ENCODE data around the gene HLA-DOA.

The HLA-DOA gene

GRCh38 chr6:33008944-33009861, at the start of gene HLA-DOA:
Gene HLA-DOA (minus strand): TSS chr6:33009591.
- DNase-seq (ENCODE audit: low read depth, low spot score): peak; percentile 24
- no peak within 1 kb of the TSS for H3K4me3 ChIP-seq (ENCODE audit: low read depth, low read length)
- TF ChIP-seq, protein P1, sequence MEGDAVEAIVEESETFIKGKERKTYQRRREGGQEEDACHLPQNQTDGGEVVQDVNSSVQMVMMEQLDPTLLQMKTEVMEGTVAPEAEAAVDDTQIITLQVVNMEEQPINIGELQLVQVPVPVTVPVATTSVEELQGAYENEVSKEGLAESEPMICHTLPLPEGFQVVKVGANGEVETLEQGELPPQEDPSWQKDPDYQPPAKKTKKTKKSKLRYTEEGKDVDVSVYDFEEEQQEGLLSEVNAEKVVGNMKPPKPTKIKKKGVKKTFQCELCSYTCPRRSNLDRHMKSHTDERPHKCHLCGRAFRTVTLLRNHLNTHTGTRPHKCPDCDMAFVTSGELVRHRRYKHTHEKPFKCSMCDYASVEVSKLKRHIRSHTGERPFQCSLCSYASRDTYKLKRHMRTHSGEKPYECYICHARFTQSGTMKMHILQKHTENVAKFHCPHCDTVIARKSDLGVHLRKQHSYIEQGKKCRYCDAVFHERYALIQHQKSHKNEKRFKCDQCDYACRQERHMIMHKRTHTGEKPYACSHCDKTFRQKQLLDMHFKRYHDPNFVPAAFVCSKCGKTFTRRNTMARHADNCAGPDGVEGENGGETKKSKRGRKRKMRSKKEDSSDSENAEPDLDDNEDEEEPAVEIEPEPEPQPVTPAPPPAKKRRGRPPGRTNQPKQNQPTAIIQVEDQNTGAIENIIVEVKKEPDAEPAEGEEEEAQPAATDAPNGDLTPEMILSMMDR (IDR thresholded peaks at IDR 0.05; ENCODE audit: low read depth, low read length): no peak
- in situ Hi-C loops (cut with HindIII; ENCODE audit: low sequenced_read_pairs): no loop called here

GRCh38 chr6:33057222-33058150, 48.1 kb upstream of the HLA-DOA start:
- H3K4me3 ChIP-seq (ENCODE audit: low read depth, low read length): no peak overlapping the region
- TF ChIP-seq, protein P1 (IDR thresholded peaks at IDR 0.05; ENCODE audit: low read depth, low read length): no peak
- DNase-seq (ENCODE audit: low read depth, low spot score): no peak
- in situ Hi-C loops (cut with HindIII; ENCODE audit: low sequenced_read_pairs): no loop called here

DNA sequence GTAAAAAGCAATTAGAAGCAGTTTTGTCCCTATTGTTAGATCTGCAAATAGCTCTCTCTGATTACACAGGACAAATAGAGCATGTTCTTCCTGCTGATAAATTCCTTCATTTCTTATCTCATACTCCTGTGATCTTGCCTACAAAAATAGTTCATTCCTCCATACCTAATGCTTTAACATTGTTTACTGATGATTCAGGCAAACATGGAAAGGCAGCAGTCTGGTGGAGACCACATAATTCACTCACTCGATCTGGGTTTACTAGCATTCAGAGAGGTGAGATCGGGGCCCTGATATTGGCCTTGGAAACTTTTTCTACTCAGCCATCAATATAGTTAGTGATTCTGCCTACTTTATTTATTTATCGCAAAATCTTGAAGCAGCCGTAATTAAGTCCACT, 43.8 kb upstream of the HLA-DOA start:
- H3K4me3 ChIP-seq (ENCODE audit: low read depth, low read length): no peak overlapping the region
- in situ Hi-C loops (cut with HindIII; ENCODE audit: low sequenced_read_pairs): no loop called here
- TF ChIP-seq, protein P1 (IDR thresholded peaks at IDR 0.05; ENCODE audit: low read depth, low read length): no peak
- no peak for DNase-seq (ENCODE audit: low read depth, low spot score)

- H3K4me3 ChIP-seq (ENCODE audit: low read depth, low read length): no peak overlapping the region
- TF ChIP-seq, protein P1 (IDR thresholded peaks at IDR 0.05; ENCODE audit: low read depth, low read length): no peak
- no peak for DNase-seq (ENCODE audit: low read depth, low spot score)
- in situ Hi-C loops (cut with HindIII; ENCODE audit: low sequenced_read_pairs): no loop called here
These were observed 43.2 kb upstream of the HLA-DOA start for GRCh38 chr6:33052627-33053026.

DNA sequence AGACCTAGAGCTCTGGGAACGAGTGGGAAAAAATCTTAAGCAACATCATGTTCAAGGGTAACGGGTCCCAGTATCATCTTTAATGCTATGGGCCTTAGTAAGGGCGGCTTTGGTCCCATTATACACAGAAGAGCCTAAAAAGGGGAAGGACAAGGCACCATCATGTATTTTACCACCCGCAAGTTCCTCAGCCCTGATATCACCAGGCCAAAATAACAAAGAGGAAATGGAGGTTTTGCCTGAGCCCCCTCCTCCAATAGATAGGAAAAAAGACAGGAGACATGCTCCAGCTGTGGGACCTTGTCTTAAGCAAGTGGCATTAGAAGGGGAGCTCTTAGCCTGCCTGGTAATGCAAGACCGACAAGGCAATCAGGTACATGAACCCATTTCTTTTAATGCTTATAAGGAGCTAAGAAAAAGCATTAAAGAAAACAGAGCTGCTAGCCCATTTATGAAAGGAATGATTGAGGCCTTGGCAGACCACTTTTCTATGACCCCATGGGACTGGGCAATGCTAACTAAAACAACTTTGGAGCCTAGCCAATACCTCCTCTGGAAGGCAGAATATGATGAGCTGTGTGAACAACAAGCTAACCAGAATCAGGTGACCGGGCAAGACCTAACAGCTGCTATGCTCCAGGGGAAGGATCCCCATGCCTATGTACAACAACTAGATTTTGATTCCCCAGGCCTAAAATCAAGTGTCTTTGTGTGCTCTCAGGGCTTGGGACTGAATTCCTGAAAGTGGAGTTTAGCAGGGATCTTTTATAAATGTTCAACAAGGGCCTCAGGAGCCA, 40.8 kb upstream of the HLA-DOA start:
- no peak for DNase-seq (ENCODE audit: low read depth, low spot score)
- TF ChIP-seq, protein P1 (IDR thresholded peaks at IDR 0.05; ENCODE audit: low read depth, low read length): no peak
- no peak overlapping the region for H3K4me3 ChIP-seq (ENCODE audit: low read depth, low read length)
- in situ Hi-C loops (cut with HindIII; ENCODE audit: low sequenced_read_pairs): no loop called here

Data from astrocyte of the spinal cord (primary cell).